Natural killer cell treated with Interleukin-12 subunit alpha and Interleukin-12 subunit beta and Interleukin-15 and Interleukin-18, amount 100 ng/mL, for 72 hours (primary cell): ENCODE measurements around the gene RBP4. TPM values are rescaled to one million over a fixed set of nuclear protein-coding genes. Genes with fewer than 3 reads are reported as not detected.

Experiments
- ATAC-seq, 2 donors: fragments of 150-1000 bp; cut with Tn5 transposase in 1 of 2; sonication (Bioruptor Pico), chemical (Tn5 transposase) in 1 of 2; 2 replicates each; pipeline ENCODE4 v1.10.0; 2021
- DNase-seq: peaks from one replicate; pipeline ENCODE4 v3.0.0; 2022; ENCODE audit warnings: low spot score
- H3K27ac Mint-ChIP-seq, 2 donors: 1 replicate in 1 of 2; 2 replicates in 1 of 2; pipeline ENCODE4 v1.8.0; 2022; ENCODE audit warnings: mixed read lengths in 2 of 2, mild to moderate bottlenecking in 1 of 2, moderate library complexity in 1 of 2
- H3K27me3 Mint-ChIP-seq, 2 donors: 1 replicate in 1 of 2; 2 replicates in 1 of 2; pipeline ENCODE4 v1.8.0; 2022; ENCODE audit warnings: mixed read lengths in 2 of 2
- H3K36me3 Mint-ChIP-seq: one replicate; pipeline ENCODE4 v1.8.0; 2022; ENCODE audit warnings: mixed read lengths
- H3K4me1 Mint-ChIP-seq, 2 donors: 1 replicate in 1 of 2; 2 replicates in 1 of 2; pipeline ENCODE4 v1.8.0; 2022; ENCODE audit warnings: low read depth in 2 of 2, mixed read lengths in 2 of 2, mild to moderate bottlenecking in 1 of 2
- H3K4me3 Mint-ChIP-seq: one replicate; pipeline ENCODE4 v1.8.0; 2022; ENCODE audit warnings: mixed read lengths
- H3K9me3 Mint-ChIP-seq: 2 replicates; pipeline ENCODE4 v1.8.0; 2022; ENCODE audit warnings: mixed read lengths
- total RNA-seq, 2 donors: library from RNA; stranded (reverse); gene quantifications; one replicate each; pipeline ENCODE4 v1.2.3, GENCODE V29; 2022

The RBP4 gene
- total RNA-seq, 2 donors from 2014 or later, result not detected

DNA sequence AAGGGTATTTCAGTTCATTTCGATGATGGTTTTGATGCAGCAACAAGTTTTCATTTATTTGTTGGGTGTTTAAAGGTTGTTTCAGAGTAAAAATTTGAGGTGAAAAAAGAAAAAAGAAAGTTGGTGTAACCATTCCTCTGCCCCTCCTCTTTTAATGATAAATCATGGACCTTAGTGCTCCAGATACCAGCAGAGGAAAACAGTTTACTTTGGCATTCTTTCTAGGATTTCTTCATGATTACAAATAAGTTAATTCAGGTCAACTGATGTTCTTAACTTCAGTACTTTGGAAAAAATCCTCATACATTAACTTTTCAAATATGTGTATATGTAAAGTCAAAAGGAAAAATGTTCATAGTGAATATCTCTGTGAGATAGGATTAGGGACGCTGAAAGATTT is 2.0 kb upstream of the RBP4 start:
- peaks cover 29 to 55% of the 10 kb centered on the region in 2 donors for H3K27me3 Mint-ChIP-seq
- no peaks in the 10 kb centered on the region for H3K4me1 Mint-ChIP-seq
- ATAC-seq (no peak), DNase-seq (no peak)
- H3K27ac Mint-ChIP-seq, result no peak overlapping the region
- no peaks in the 10 kb centered on the region for H3K36me3 Mint-ChIP-seq
- H3K4me3 Mint-ChIP-seq, result no peak overlapping the region
- no peaks in the 10 kb centered on the region for H3K9me3 Mint-ChIP-seq

DNA sequence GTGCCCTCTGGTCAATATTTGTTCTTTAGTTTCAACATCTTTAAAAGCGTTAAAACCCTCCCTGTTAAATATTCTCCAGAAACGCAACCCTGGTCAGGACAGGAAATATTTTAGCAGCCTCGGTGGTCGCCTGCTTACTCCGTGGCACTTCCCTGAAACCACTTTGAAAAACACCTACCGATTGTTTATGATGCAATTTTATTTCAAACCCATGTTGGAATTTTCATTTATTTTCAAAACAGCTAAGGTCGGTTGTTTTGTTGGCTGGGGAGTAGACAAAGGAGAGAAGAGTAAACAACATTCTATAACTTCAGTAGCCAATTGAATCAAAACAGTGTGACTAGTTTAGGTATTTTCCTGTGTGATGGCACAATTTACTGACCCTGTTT is 733 bp upstream of the RBP4 start:
- Mint-ChIP-seq H3K4me3 (no peak overlapping the region), H3K27me3 (peaks cover 29 to 44% of the 10 kb centered on the region in 2 donors), H3K4me1 (no peaks in the 10 kb centered on the region), H3K9me3 (no peaks in the 10 kb centered on the region), H3K27ac (no peak overlapping the region), H3K36me3 (no peaks in the 10 kb centered on the region)
- DNase-seq (no peak), ATAC-seq (no peak)

DNA sequence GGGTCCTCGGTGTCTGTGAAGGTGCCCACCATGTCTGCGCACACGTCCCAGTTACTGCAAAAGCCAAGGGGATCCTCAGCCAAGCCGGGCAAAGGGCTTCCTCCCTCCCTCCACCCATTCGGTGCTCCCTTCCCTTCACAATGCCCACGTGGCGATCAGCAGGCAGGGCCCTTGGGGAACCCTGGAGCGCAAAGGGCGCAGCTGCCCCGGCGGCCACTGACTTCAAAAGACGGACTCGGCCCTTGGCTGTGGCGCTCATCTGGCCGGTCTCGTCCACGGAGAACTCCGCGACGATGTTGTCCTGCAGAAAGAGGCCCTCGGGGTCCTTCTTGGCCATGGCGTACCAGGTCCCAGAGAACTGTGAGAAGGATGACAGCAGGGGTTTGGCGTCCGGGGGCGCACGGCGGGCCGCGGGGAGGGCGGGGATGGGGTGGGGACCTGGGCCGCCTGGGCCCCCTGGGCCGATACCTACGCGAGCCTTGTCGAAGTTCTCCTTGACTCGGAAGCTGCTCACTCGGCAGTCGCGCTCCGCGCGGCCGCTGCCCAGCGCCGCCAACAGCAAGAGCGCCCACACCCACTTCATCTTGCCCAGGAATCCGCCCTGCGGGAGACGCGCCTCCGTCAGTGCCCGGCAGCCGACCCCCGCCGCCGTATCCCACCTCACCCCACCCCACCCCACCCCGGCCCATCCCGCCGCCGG is 439 bp downstream of the RBP4 start:
- H3K4me1 Mint-ChIP-seq, result no peaks in the 10 kb centered on the region
- ATAC-seq (peak in 1 of 2 donors; percentile 20), DNase-seq (no peak)
- no peaks in the 10 kb centered on the region for H3K36me3 Mint-ChIP-seq
- H3K27me3 Mint-ChIP-seq, result peaks cover 20 to 36% of the 10 kb centered on the region in 2 donors
- H3K27ac Mint-ChIP-seq, result no peak overlapping the region
- no peak overlapping the region for H3K4me3 Mint-ChIP-seq
- H3K9me3 Mint-ChIP-seq, result no peaks in the 10 kb centered on the region

DNA sequence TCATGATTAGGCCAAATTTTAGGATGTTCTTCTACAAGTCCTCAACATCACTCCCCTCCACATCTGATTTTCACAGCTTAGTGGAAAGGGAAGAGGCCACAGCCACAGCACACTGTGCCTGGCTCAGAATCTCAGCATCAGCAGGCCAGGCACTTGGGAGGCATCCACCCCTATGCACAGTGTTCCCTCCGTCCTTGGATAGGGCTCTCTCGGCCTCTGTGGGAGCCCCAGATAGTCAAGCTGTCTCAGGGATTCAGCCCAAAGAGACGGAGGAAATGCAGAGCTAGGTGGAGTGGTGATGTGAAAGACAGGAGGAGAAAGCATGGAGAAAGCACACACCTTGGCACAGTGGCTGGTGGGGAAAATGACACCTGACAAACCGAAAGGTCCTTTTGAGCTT is 1.3 kb downstream of the RBP4 start:
- ATAC-seq (no peak), DNase-seq (no peak)
- no peaks in the 10 kb centered on the region for H3K36me3 Mint-ChIP-seq
- no peaks in the 10 kb centered on the region for H3K4me1 Mint-ChIP-seq
- no peaks in the 10 kb centered on the region for H3K9me3 Mint-ChIP-seq
- H3K27ac Mint-ChIP-seq, result no peak overlapping the region
- peaks cover 20 to 33% of the 10 kb centered on the region in 2 donors for H3K27me3 Mint-ChIP-seq
- H3K4me3 Mint-ChIP-seq, result no peak overlapping the region

DNA sequence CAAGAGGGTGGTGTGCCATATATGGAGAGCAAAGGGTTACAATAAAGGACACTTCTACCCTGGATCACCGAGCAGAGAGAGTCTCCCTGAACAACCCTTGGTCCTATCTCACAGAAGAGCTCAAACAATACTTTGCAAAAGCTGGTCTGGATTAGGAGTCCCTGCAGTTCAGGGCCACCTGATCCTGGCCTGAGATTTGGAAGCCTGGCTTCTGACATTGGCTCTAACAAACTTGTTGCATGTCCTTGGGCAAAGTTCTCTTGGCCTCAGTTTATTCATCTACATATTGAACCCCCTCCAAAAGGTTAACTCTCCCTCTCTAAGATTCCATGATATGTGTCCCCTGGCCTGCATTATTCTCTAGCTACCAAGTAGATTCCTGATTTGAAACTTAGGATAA is 1.7 kb downstream of the RBP4 start:
- DNase-seq, result no peak
- H3K27ac Mint-ChIP-seq, result no peak overlapping the region
- no peak for ATAC-seq
- H3K27me3 Mint-ChIP-seq, result peaks cover 20 to 29% of the 10 kb centered on the region in 2 donors
- H3K4me1 Mint-ChIP-seq, result no peaks in the 10 kb centered on the region
- H3K9me3 Mint-ChIP-seq, result no peaks in the 10 kb centered on the region
- no peaks in the 10 kb centered on the region for H3K36me3 Mint-ChIP-seq
- no peak overlapping the region for H3K4me3 Mint-ChIP-seq

DNA sequence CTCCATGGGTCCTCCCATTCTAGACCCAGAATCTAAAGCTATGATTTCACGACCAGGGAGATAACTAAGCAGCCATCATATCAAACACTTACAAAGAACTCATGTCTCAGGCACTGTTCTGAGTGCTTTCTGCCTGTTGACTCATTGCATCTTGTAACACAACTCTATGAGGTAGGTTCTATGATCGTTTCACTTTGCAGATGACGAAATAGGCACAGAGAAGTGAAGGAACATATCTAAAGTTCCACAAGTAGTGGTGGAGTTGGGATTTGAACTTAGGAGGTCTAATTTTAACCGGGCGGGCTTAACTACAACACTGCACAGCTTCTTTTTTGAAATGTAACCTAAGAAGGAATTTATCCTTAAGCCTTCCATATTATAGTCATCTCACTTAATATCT is 2.9 kb downstream of the RBP4 start:
- Mint-ChIP-seq H3K36me3 (no peaks in the 10 kb centered on the region), H3K27ac (no peak overlapping the region), H3K4me1 (no peaks in the 10 kb centered on the region), H3K27me3 (peaks cover 16 to 22% of the 10 kb centered on the region in 2 donors), H3K9me3 (no peaks in the 10 kb centered on the region), H3K4me3 (no peak overlapping the region)
- DNase-seq (no peak), ATAC-seq (no peak)

DNA sequence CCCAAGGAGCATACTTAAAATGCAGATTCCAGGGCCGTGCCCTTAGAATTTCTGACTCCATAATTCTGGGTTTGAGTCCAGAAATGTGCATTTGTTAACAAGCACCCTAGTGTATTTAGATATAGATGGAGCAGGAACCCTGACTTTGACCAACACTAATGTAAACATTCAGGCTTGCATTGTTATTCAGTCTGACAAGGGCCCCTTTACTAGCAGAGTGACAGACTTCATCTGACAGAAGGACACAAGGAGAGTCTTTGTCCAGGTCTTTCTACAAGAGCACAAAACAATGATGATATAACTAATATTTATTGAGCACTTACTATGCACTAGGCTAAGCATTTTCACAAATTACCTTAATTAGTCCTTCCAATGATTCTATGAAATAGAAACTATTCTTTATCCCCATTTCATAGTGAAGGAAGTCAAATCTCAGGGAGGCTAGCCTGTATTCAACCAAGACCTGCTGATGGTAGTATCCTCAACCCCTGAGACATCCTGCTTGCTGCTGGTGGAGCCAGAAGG is 3.9 kb downstream of the RBP4 start:
- Mint-ChIP-seq H3K36me3 (no peaks in the 10 kb centered on the region), H3K4me3 (no peak overlapping the region), H3K9me3 (no peaks in the 10 kb centered on the region), H3K27ac (no peak overlapping the region), H3K4me1 (no peaks in the 10 kb centered on the region), H3K27me3 (peaks cover 9 to 15% of the 10 kb centered on the region in 2 donors)
- DNase-seq, result no peak
- ATAC-seq, result no peak

DNA sequence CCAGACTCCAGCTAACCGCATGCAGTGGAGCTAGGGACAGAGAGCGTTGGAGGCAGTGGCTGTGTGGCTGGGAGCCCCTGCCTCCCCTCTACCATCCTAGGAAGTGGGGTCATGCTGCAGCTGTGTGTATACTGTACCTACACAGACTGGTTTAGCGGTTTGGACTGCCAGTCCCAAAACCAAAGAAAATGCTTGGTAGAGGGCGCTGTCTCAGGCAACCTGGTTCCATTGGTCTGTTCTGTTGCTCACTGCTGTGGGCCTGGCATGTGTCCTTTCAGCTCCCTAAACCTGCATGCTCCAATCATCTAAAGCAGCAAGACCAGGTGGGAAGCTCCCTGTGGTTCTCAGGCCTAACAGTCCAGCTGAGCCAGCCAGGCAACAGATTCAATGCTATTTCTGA is 4.5 kb downstream of the RBP4 start:
- ATAC-seq, result no peak
- no peaks in the 10 kb centered on the region for H3K4me1 Mint-ChIP-seq
- H3K4me3 Mint-ChIP-seq, result no peak overlapping the region
- no peak for DNase-seq
- no peaks in the 10 kb centered on the region for H3K36me3 Mint-ChIP-seq
- peaks cover 3 to 13% of the 10 kb centered on the region in 2 donors for H3K27me3 Mint-ChIP-seq
- H3K9me3 Mint-ChIP-seq, result no peaks in the 10 kb centered on the region
- H3K27ac Mint-ChIP-seq, result no peak overlapping the region

DNA sequence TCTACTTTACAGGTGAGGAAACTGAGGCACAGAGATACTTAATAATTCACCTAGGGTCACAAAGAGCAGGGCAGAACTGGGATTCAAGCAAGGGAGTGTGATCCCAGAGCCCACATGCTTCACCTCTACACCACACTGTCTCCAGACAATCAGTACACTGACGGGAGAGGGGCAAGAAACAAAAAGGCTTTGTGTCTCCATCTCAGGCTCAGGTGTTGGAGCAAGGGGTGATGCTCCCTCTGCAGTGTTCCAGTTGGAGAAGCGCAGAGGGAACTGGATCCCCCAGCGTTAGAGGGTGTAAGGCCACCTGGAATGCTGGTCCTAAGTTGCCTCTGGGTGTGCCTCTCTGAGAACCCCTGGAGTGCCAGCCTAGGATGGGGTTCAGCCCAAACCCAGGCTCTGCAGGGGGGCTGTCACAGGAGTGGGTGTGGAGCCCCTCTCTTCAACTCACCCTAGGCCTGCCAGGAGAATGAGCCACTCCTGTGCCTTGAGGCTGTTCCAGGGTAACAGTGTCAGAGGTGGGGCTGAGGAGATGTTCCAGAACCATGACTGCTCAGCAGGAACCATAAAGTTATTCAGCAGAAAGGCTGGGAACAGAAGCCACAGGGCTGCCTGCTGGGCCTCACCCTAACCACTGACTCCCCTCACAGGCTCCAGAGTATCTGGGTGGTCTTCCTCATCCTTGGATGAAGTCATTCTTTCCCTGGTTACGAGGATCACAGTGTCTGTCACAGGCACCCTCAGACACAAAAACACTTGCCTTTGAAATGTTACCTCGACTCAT is 5.5 kb downstream of the RBP4 start:
- ATAC-seq (peak; percentile 21 to 41), DNase-seq (no peak)
- H3K9me3 Mint-ChIP-seq, result no peaks in the 10 kb centered on the region
- H3K4me3 Mint-ChIP-seq, result no peak overlapping the region
- H3K4me1 Mint-ChIP-seq, result no peaks in the 10 kb centered on the region
- H3K27ac Mint-ChIP-seq, result no peak overlapping the region
- H3K36me3 Mint-ChIP-seq, result no peaks in the 10 kb centered on the region
- H3K27me3 Mint-ChIP-seq, result peaks cover 6 to 14% of the 10 kb centered on the region in 2 donors

DNA sequence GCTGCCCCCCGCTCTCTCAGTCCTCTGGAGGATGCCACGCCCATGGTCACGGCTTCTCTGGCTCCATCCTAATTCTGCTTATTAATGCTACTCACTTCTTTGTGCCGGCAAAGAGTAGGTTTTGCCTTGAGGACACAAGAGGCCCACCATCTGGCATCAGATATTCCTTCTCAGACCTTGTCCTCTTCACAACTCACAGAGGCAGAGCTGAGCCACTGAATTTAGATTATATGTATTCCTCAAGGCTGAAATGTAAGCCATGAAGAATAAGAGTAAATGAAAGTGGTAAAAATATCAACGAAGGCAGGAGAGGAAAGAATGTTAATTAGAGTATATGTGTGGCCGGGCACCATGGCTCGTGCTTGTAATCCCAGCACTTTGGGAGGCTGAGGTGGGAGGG is 6.5 kb downstream of the RBP4 start:
- H3K27ac Mint-ChIP-seq, result no peak overlapping the region
- H3K36me3 Mint-ChIP-seq, result no peaks in the 10 kb centered on the region
- H3K27me3 Mint-ChIP-seq, result peaks cover 3 to 8% of the 10 kb centered on the region in 2 donors
- H3K4me3 Mint-ChIP-seq, result no peak overlapping the region
- H3K9me3 Mint-ChIP-seq, result no peaks in the 10 kb centered on the region
- DNase-seq (no peak), ATAC-seq (no peak)
- no peaks in the 10 kb centered on the region for H3K4me1 Mint-ChIP-seq

DNA sequence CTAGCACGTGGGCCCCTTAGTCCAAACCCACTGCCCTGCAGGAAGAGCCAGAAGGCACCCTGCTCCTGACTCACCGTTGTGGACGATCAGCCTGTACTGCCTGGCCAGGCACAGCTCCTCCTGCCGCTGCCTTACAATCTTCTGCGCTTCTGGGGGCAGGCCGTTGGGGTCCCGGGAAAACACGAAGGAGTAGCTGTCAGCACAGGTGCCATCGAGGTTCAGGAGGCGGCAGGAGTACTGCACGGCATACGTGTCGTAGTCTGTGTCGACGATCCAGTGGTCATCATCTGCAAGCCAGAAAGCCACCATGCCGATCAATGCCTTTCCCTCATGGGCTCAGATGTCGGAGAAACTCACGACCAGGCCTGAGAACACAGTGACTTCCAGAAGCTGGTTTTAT is 7.3 kb downstream of the RBP4 start:
- no peak for DNase-seq
- Mint-ChIP-seq H3K9me3 (no peaks in the 10 kb centered on the region), H3K4me3 (no peak overlapping the region)

DNA sequence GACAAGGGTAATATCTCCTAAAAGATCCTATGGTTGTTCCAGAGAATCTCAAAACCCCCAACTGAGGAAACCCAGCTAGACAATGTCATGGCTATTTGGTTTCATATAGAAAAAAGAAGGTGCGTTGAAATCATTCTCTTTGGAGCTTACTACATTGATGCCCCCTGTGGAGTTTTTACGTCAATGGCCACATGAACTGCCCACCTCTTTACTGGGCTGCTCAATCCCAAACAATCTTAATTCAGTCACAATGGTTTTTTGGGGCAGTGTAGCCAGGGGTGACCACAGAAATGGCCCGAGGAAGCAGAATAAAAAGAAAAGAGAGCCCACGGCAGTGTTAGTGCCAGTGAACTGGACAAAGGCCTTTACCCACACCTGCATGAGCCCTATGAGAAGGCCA is 7.8 kb downstream of the RBP4 start:
- H3K27me3 Mint-ChIP-seq, result peaks cover 12 to 18% of the 10 kb centered on the region in 2 donors

More for the DNA sequence above, 7.3 kb downstream of the RBP4 start:
- no peaks in the 10 kb centered on the region for H3K4me1 Mint-ChIP-seq
- no peak for ATAC-seq
- no peaks in the 10 kb centered on the region for H3K36me3 Mint-ChIP-seq
- peaks cover 11 to 15% of the 10 kb centered on the region in 2 donors for H3K27me3 Mint-ChIP-seq
- no peak overlapping the region for H3K27ac Mint-ChIP-seq

DNA sequence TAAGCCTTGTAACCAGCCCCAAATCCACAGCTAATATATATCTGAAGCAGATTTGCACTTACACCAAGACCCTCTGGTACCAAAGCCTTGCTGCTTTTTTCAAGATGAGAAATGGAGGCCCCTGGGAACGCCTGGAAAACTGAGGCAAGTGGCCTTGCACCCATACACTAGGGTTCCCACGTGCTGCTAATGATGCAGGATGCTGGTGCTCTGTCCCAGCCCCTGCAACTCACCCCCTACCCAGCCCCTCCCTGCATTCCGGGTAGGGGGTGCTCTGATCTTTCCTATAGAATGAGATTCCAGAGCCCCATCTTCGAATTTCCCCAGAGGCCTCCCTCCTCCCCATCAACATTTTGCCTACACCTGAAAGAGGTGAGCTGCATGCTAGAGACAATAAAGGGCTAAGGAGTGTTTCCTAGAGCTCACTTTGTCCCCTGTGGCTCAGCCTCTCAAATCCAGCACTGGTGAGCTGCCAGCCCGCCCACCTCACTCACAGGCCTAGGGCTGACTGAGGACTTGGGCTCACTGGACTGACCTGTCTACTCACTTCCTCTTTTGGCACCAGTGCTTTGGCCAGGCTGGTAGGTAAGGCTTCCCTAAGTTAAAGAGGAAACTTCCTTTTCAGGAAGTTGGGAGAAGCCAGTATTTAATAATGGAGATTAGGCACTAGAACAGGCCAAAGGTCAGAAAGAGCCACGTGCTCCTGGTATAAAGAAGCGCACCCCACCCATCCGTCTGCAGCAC is 9.8 kb downstream of the RBP4 start:
- Mint-ChIP-seq H3K4me1 (no peaks in the 10 kb centered on the region), H3K4me3 (no peak overlapping the region), H3K36me3 (no peaks in the 10 kb centered on the region), H3K9me3 (no peaks in the 10 kb centered on the region), H3K27me3 (peaks cover 12 to 18% of the 10 kb centered on the region in 2 donors), H3K27ac (no peak overlapping the region)
- no peak for ATAC-seq
- DNase-seq, result no peak

More for the DNA sequence above, 7.8 kb downstream of the RBP4 start:
- Mint-ChIP-seq H3K9me3 (no peaks in the 10 kb centered on the region), H3K4me1 (no peaks in the 10 kb centered on the region), H3K4me3 (no peak overlapping the region), H3K36me3 (no peaks in the 10 kb centered on the region), H3K27ac (no peak overlapping the region)
- DNase-seq, result no peak
- ATAC-seq, result no peak

DNA sequence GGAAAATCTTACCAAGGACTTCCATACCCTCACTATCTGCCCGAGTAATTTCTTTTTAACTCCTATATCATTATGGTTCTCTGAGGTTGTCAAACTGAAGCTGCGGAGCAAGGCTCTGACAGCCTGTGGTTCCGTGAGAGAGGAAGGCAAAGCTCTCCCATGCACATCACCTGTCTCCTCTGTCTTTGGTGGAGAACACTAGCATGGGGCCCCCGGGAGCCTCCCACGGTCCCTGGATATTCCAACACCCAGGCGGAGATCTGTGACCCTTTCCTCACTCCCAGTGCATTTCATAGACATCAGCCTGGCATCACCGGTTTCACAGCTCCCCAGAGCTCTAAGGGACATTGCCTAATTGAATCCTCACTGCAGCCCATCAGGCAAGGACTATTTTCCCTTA is 10.4 kb downstream of the RBP4 start:
- DNase-seq, result no peak
- Mint-ChIP-seq H3K27ac (no peak overlapping the region), H3K4me1 (no peaks in the 10 kb centered on the region), H3K4me3 (no peak overlapping the region), H3K27me3 (peaks cover 12 to 18% of the 10 kb centered on the region in 2 donors), H3K9me3 (no peaks in the 10 kb centered on the region), H3K36me3 (no peaks in the 10 kb centered on the region)
- ATAC-seq, result no peak
